Measurements from ENCODE around the gene RFESD.
"Not testable (repeated sequence)": the region's sequence is repeated elsewhere in the genome, so short reads cannot be mapped to it uniquely, and the experiment has no call there.

The RFESD gene

DNA sequence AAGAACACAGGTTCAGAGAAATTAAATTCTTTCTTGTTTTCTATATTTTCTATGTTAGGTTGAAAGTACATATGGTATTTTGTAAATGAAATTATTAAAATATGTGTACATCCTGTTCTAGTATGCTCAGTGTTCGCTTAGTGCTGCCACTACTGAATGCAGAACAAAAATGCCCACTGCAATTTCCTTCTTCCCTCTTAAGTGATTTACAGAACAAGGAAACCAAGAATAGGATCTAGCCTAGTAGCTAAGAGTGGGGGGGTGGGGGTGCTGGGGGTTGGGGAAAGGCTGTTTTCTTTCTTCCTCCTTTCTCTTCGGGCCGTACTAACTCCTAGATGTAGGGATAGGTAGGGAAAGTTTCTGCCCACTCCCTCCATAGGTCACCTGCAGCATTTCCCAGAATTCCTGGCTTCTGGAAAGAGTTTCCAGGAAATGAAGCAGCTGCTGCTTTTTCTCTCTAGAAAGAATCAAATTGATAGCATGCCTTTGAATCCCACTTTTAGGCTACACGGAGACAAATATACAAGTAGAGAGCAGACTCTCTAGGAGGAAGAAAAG lies 20.6 kb downstream of the RFESD start:
- DNase-seq = peak in 2 of 14 donors; percentile 2 to 9

DNA sequence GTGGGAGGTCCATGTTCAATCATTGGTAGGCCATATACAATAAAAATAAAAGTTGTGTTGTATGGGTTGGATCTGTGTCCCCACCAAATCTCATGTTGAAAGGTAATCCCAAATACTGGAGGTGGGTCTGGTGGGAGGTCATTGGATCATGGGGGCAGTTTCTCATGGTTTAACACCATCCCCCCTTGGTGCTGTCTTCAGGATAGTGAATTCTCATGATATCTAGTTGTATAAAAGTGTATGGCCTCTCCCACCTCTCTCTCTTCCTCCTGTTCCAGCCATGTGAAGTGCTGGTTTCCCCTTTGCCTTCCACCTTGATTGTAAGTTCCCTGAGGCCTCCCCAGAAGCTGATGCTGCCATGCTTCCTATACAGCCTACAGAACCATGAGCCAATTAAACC lies 21.1 kb downstream of the RFESD start:
- no peak for DNase-seq

DNA sequence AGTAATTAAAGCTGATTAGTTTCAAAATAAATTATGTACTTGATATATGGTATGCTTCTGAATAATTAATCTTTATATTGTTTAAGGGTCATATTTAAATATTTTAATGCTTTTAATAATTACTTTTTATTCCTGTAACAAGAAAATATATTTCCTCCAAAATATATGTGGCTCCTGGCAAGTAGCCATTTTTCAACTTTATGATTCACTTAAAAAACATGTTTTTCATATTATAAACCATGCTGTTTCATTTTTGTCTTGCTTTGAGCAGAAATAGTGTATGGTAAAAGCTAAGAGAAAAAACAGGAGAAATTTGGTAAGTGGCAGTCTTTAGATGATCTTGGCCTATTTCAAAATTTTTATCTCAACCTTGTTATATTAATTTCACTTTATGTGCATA lies 21.6 kb downstream of the RFESD start:
- no peak for DNase-seq

DNA sequence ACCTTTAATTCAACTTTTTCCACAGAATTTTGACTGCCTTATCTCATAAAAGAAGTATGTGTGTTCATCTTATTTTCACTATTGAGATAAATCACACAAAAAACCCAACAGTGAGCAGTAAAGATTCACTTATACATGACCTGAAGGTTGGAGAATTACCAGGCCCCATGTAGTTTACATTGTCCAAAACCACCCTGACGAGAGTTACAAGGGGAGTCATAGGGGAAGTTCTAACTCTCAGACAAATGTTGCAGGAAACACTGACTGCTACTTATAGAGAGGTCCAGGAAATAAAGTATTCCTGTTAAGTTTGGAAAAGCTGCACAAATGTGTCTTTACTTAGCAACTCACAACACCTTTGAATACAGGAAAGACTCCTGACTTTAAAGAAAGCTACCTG lies 22.2 kb downstream of the RFESD start:
- no peak for DNase-seq

DNA sequence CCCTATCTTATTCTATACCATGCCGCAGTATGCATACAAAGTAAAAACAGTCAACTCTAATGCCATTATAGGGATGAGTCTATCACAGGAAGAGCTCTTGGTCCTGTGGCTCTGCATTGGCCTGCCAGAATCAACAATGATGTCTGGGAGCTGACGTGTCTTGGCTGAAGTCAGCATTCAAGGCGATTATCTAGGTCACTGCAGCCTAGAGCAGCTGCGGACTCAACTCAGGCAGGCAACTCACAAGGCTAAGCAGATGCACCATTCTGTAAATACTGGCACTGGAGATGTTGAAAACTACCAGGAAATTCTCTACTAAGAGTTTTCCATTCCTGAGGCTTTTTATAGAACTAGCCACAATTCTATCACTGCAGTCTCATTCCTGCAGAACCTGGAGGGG lies 23.0 kb downstream of the RFESD start:
- peak in 6 of 14 donors; percentile 5 to 90 (median 22) for DNase-seq

DNA sequence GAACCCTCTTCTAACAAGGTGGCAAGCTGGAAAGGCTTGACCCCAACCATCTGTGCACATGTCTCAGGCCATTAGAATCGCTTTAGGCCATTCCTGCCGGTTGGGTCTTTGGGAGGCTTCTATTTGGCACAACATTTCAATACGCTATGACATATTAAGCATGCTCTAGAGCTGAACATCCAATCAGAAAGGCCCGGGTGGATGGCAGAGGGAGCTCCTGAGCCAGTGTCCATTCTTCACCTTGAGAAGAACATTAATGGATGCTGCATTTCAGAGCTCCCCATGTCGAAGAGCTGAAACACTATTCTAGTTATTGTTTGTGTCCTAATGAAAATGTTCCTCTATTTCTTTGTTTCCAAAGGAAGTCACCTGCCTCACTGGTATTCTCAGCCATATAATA lies 23.4 kb downstream of the RFESD start:
- DNase-seq = no peak

DNA sequence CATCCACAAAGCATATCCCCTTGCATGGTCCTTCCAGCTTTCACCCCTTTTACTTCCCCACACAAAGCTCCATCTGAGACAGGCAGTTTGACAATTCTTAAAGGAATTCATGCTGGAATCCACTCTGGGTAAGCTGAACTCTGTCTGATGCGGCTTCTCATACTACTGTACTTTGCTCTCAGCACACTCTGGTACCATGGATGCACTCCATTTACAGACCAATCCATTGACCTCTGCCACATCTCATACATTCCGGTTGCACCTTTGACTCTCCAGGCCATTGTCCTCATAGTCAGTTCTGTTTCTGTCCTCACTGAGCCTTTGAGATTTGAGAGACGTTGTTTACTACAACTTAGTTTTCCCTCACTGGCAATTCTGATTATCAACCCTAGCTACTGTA lies 24.0 kb downstream of the RFESD start:
- no peak for DNase-seq

DNA sequence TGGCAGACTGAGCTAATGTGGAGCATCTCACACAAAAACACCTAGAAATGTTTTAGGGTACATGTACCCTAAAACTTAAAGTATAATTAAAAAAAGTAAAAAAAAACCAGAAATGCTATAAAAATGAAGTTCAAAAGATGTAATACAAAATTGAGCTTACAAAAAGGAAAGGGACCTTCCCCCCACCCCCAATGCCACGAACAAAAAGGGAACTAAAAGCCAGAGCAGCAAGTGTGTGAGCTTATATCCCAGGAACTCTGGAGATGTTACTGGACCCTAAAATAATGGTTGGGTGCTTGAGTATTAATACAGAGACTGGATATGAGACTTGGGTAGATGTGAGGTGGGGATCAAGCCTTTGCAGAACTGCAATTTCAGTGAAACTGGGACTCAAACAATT lies 25.2 kb downstream of the RFESD start:
- no peak for DNase-seq

DNA sequence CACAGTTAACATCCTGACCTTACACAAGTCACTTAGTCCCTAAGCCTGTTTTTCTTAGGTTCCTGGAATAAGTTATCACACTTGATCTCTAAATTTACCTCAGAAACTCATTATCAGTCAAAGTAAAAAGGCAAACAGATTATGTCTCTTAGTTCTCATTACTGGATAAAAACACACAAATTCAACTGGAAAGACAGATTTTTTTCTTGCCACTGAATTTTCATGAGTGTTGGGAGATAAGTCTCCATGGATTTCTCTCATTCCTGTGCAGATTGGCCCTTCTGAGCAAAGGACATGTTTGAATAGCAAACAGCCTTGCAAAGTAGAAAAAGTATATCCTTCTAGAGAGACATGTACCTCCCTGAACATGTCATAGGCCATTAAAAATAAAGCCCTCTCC lies 26.1 kb downstream of the RFESD start:
- no peak for DNase-seq

DNA sequence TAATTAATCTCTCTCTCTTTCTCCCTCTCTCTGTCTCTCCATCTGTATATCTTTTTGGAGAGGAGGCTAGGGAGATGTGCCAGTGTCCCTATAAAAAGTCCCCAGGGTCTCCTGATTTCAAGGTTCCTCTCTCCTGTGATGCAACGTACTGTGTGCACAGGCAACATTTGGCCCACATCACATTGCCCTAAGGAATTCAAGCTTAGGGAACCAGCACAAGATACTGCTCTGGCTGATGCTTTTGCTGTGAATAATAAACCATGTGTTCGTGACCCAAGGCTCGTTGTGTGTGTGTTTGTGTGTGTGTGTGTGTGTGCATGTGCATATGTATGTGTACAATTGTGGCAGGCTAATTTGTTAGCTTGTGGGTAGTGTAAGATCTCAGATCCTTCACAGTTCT lies 26.5 kb downstream of the RFESD start:
- no peak for DNase-seq

DNA sequence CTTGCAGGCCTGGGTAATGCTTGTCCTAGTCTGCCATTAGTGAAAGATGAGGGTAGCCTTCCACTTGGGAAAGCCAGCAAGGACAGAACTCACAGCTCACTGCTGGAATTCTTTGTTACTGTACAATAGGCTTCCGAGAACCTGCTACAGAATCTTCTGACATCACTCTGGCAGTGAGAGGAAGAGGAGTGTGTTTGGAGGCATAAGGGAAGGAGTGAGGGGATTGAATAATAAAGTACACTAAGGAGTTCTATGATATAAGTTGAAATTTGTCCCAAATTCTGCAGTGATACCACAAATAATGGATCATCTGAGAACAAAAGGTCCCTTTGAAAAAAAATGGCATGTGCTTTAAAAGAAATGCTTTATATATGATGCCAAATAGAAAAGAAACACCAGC lies 36.3 kb downstream of the RFESD start, which contains the start of gene SPATA9:
SPATA9 (minus strand) TSS at position 101 of the 400 bp plus-strand sequence. CDS start 137 bp downstream, outside the sequence.
- no peak for DNase-seq

DNA sequence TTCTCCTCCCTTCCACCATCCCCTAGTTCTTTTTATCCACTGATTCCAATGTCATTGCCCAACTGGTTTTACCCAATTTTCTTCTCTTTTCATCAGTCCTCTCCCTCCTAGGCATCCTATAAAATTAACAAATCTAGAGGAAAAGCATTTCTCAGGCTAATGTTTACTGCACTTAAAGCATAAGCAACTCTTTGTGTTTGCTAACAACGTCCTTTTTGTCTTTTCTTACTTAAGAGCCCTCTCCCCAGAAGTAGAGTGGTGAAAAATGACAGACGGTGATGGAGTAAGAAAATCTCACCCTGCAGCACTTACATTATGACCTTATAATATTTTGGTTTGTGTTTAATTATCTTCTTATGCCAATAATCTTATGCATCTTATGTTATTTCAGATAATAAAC lies 37.8 kb downstream of the RFESD start:
- DNase-seq = no peak

DNA sequence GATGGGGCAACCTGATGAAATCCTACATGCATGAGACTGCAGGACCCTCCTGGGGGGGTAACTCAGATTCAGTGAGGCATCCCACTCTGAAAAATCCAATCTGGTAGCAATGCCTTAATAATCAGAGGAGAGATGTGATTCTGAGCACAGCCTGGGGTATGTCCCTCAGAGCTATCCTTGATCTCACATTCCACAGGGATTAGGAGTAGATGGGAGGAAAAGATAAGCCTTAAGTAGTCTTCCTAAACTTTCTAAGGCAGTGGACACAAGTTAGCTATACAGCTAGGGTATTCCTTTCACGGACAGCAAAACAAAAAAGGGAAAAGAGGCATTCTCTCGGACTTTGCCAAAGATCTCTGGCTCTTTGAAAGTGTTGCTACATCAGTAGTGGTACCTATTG lies 40.1 kb downstream of the RFESD start:
- no peak for DNase-seq

DNA sequence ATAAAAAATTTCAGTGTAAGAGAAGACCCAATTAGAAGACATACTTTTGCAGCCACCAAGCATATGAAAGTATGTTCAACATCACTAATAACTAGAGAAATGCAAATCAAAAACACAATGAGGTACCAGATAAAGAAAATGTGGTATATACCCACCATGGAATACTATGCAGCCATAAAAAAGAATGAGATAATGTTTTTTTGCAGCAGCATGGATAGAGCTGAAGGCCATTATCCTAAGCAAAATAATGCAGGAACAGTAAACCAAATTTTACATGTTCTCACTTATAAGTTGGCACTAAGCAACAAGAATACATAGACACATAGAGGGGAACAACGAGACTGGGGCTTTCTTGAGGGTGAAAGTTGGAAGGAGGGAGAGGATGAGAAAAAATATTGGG lies 43.1 kb downstream of the RFESD start:
- no peak for DNase-seq

DNA sequence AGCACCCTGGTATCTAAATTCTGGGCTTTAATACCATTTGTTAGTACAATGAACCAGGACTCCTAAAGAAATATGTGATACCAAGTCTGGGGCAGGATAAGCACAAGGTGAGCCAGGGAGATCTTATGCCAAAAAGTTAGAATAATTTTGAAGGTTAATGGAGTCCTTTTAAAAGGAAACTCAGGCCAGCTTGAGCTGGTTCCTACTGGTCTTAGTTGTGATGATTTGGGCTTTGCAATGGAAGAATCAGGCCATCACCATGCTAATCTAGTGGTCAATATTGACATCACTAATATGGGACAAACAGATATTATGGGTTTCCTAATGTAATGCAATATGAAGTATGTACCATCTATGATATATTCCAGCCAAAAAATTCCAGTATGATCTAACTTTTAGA lies 43.8 kb downstream of the RFESD start:
- DNase-seq = no peak

DNA sequence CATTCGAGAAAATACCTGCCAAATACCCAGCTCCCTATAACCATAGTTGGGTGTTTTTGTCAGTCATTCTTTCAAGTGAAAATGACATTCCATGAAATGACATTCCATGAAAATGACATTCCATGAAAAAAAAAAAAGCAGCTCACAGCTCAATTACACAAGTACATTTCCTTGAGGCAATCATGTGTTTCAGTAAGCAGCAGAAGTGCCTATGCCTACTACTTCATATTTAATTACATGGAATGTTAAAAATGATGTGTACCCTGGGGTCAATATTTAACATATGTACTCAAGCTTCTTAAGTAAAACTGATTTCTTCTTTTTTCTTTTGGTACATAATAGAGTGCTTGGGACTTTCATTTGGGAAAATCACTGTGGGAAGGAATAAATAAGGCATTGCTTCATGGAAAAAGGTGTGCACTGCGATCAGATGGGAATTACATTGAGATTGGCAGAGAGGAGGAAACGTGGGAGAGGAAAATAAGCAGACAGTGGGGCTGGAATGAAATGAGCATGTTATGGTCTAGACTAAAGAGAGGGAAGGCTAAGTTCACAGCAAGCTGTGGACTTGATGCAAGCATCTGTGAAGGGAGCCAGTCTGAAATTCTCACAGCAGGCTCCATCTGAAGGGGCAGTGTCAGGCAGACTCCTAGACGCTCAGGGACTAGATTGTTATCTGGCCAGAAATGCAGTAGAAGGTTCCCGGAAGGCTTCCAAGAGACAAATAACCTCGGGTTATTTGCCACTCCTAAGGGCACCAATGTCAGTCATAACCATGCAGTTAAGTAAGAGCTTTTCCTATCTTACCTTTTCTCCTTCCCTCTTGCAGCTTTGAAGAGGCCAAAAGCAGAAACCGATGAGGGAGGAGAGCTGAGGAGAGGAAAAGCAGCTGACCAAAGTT lies 51.5 kb downstream of the RFESD start:
- DNase-seq = no peak

DNA sequence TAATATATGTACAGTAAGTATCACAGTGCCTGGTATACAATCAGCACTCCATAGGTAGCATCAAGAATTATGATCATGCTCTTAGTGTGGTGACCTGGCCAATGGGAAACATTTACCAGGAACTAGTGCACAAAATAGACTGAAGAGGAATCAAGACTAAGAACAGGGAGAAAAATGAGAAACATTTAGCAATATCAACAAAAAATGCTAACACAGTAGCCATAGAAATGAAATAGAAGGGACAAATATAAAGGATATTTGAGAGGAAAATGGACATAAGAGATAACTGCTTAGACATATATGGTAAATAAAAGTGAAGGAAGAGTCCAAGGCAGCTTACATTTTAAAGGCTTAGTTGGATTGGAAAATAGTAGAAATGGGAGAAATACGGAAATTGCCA lies 52.8 kb downstream of the RFESD start:
- no peak for DNase-seq

DNA sequence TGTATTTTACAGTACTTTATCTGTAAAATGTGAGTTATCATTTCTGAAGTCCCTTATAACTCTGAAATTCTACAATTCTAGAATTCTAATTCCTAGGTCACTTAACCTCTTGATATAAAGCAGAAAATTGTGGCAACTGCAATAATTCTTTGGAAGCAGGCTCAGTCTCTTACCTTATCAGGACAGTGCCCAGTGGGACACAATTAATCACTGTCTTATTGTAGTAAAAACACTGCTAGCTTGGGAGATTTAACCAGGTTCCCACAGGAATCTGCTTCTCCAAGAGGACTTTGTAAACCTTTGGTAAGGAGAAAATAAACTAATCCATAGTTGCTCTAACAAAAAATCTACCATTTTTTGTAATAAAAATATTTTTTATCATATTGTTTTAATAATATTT lies 54.5 kb downstream of the RFESD start:
- DNase-seq = no peak

DNA sequence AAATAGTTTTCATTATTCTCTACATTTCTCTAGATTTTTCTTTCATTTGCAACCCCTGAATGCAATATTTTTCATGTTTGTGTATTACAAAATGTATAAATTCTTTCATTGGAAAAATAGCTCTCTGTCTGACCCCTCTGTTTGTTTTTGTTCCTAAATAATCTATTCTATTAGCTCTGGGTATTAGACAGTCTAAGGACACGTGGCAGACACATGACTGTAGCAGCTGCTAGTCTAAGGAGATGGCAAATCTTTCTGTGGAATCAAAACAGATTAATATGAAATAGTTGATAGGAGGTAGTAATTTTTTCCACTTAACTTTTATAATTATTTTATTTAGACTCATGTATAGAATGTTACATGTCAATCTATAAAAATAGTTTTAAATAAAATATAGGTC lies 57.6 kb downstream of the RFESD start:
- no peak for DNase-seq

DNA sequence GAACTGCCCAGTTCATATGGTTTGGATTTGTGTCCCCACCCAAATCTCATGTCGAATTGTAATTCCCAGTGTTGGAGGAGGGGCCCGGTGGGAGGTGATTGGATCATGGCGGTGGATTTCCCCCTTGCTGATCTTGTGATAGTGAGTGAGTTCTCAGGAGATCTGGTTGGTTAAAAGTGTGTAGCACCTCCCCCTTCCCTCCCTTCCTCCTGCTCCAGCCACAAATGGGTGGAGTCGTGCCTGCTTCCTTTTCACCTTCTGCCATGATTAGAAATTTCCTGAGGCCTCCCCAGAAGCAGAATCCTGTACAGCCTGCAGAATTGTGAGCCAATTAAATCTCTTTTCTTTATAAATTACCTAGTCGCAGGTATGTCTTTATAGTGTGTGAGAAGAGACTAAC lies 59.6 kb downstream of the RFESD start:
- DNase-seq = not testable (repeated sequence)

DNA sequence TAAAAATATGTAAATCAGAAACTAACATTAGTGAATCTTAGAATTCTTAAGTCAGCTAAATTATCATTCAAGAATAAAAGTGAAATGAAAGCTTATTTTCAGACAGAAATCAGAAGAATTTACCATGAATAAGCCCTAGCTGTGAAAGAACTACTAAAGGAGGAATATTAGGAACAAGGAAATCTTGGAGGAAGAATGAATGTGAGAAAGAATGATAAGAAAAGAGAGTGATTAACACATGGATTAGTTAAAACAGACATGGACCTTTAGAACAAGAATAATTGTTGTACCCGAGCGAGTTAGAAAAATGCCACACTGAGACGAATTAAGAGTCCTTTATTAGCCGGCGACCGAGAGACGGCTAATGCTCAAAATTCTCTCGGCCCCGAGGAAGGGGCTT lies 60.5 kb downstream of the RFESD start:
- DNase-seq = no peak

Data from C1 segment of cervical spinal cord (tissue), 14 donors.